H1 (cell line): ENCODE data around the gene FAM83C. TPM values are rescaled to one million over a fixed set of nuclear protein-coding genes. Genes with fewer than 3 reads are reported as not detected.

Source experiments
- CTCF ChIA-PET: fragments of 300-600 bp; sonication (Branson Sonifier 250); formaldehyde crosslinking; loops from one replicate; lab custom pipeline; 2021; ENCODE audit not compliant: partially characterized antibody; lab: Charles Lee
- POLR2A ChIA-PET: fragments of 300-600 bp; sonication (Branson Sonifier 250); formaldehyde crosslinking; loops from one replicate; lab custom pipeline; 2021; ENCODE audit warnings: inconsistent platforms; ENCODE audit not compliant: partially characterized antibody; lab: Charles Lee
- DNase-seq, 2 experiments: peaks; one replicate each; pipeline versions ENCODE4 v3.0.0 to v3.0.0-alpha.2; 2010 to 2022; ENCODE audit warnings: low spot score in 2 of 2, low read depth in 1 of 2, mixed read lengths in 1 of 2
- FAIRE-seq: peaks from 2 replicates; lab custom pipeline; 2011; peaks lifted over from hg19 to GRCh38; lab: Jason Lieb, UNC
- H2AFZ ChIP-seq: 2 replicates; pipeline ENCODE4 v1.8.1; 2012; ENCODE audit warnings: low read length, inconsistent platforms
- H2AK5ac ChIP-seq: 2 replicates; pipeline ENCODE4 v1.6.1; 2013; ENCODE audit warnings: low read depth, low read length
- H2BK120ac ChIP-seq: replicated peaks from 2 replicates; pipeline ENCODE3; 2013; ENCODE audit warnings: low read depth, low read length, inconsistent platforms
- H2BK12ac ChIP-seq: 2 replicates; pipeline ENCODE4 v1.6.1; 2013; ENCODE audit warnings: low read depth, low read length
- H2BK15ac ChIP-seq: 2 replicates; pipeline ENCODE4 v1.6.1; 2013; ENCODE audit warnings: low read length
- H2BK20ac ChIP-seq: 2 replicates; pipeline ENCODE4 v1.6.1; 2013; ENCODE audit warnings: low read length
- H2BK5ac ChIP-seq: 2 replicates; pipeline ENCODE4 v1.6.1; 2013; ENCODE audit warnings: low read depth, low read length
- H3K14ac ChIP-seq: 2 replicates; pipeline ENCODE4 v1.6.1; 2013; ENCODE audit warnings: inconsistent platforms; ENCODE audit not compliant: insufficient read length
- H3K18ac ChIP-seq: 2 replicates; pipeline ENCODE4 v1.6.1; 2013; ENCODE audit warnings: low read length; ENCODE audit errors: extremely low read depth
- H3K23ac ChIP-seq: 2 replicates; pipeline ENCODE4 v1.6.1; 2013; ENCODE audit warnings: inconsistent platforms; ENCODE audit not compliant: insufficient read length
- H3K23me2 ChIP-seq: 2 replicates; pipeline ENCODE4 v1.6.1; 2013; ENCODE audit warnings: low read depth, low read length
- H3K27ac ChIP-seq: 2 replicates; pipeline ENCODE4 v1.6.1; 2011; ENCODE audit warnings: low read depth, low read length, inconsistent platforms
- H3K27me3 ChIP-seq, 4 experiments: replicated peaks in 1 of 4; 1 replicate in 1 of 4; 2 replicates in 3 of 4; pipeline versions ENCODE4 v1.6.1 to v1.8.1; 2011 to 2013; ENCODE audit warnings: low read length in 3 of 4, mild to moderate bottlenecking in 3 of 4, inconsistent platforms in 2 of 4, mixed read lengths in 2 of 4, moderate library complexity in 1 of 4; ENCODE audit not compliant: control insufficient read depth in 3 of 4, insufficient read depth in 3 of 4; ENCODE audit errors: extremely low read depth in 1 of 4
- H3K36me3 ChIP-seq, 4 experiments: 2 replicates each; pipeline versions ENCODE4 v1.6.1 to v1.8.1; 2011 to 2013; ENCODE audit warnings: mild to moderate bottlenecking in 4 of 4, low read length in 3 of 4, moderate library complexity in 2 of 4, control low read depth in 1 of 4, inconsistent platforms in 1 of 4; ENCODE audit not compliant: insufficient read depth in 4 of 4, control insufficient read depth in 2 of 4
- H3K4ac ChIP-seq: replicated peaks from 2 replicates; pipeline ENCODE3; 2013; ENCODE audit warnings: low read length, low read depth, mixed read lengths, inconsistent platforms; ENCODE audit not compliant: insufficient read length
- H3K4me1 ChIP-seq, 4 experiments: replicated peaks in 1 of 4; 1 replicate in 1 of 4; 2 replicates in 3 of 4; pipeline versions ENCODE4 v1.6.1 to v1.8.1; 2011 to 2013; ENCODE audit warnings: low read length in 3 of 4, inconsistent platforms in 2 of 4, mixed read lengths in 1 of 4; ENCODE audit not compliant: insufficient read depth in 4 of 4, control insufficient read depth in 3 of 4
- H3K4me2 ChIP-seq, 2 experiments: 2 replicates each; pipeline versions ENCODE4 v1.6.1 to v1.8.1; 2011 to 2013; ENCODE audit warnings: low read depth in 2 of 2, low read length in 2 of 2, control low read depth in 1 of 2, inconsistent platforms in 1 of 2, mild to moderate bottlenecking in 1 of 2; ENCODE audit not compliant: insufficient read depth in 1 of 2
- H3K4me3 ChIP-seq, 4 experiments: fragments of 200-600, 300-600 bp in 1 of 4; sonication (generic), shearing (Covaris generic), sonication (Bioruptor Twin) in 1 of 4; 2 replicates each; pipeline versions ENCODE4 v1.5.1 to v1.8.1; 2011 to 2016; ENCODE audit warnings: low read length in 4 of 4, low read depth in 3 of 4, control low read depth in 2 of 4, inconsistent platforms in 2 of 4, mild to moderate bottlenecking in 2 of 4, mixed read lengths in 1 of 4, moderate library complexity in 1 of 4; ENCODE audit not compliant: insufficient read depth in 2 of 4; ENCODE audit errors: extremely low read depth in 1 of 4
- H3K56ac ChIP-seq: replicated peaks from 2 replicates; pipeline ENCODE3; 2013; ENCODE audit warnings: low read depth, mild to moderate bottlenecking, mixed read lengths, low read length, inconsistent platforms; ENCODE audit not compliant: insufficient read length
- H3K79me1 ChIP-seq: 2 replicates; pipeline ENCODE4 v1.6.1; 2013; ENCODE audit warnings: low read depth, low read length, control low read depth
- H3K79me2 ChIP-seq, 2 experiments: 2 replicates each; pipeline versions ENCODE4 v1.6.1 to v1.8.1; 2012 to 2013; ENCODE audit warnings: low read length in 2 of 2, mild to moderate bottlenecking in 2 of 2, inconsistent platforms in 1 of 2; ENCODE audit not compliant: insufficient read depth in 2 of 2, control insufficient read depth in 1 of 2
- H3K9ac ChIP-seq, 4 experiments: replicated peaks in 1 of 4; 1 replicate in 1 of 4; 2 replicates in 3 of 4; pipeline versions ENCODE4 v1.6.1 to v1.8.1; 2011 to 2013; ENCODE audit warnings: low read depth in 3 of 4, low read length in 3 of 4, control low read depth in 2 of 4, mild to moderate bottlenecking in 2 of 4, moderate library complexity in 2 of 4, inconsistent platforms in 1 of 4; ENCODE audit errors: extremely low read depth in 1 of 4
- H3K9me3 ChIP-seq, 2 experiments: 2 replicates each; pipeline versions ENCODE4 v1.6.1 to v1.8.1; 2012 to 2013; ENCODE audit warnings: mild to moderate bottlenecking in 2 of 2, moderate library complexity in 2 of 2, control low read depth in 1 of 2, inconsistent platforms in 1 of 2, low read depth in 1 of 2, low read length in 1 of 2, mixed read lengths in 1 of 2; ENCODE audit not compliant: insufficient read depth in 2 of 2
- H4K20me1 ChIP-seq, 2 experiments: replicated peaks in 1 of 2; 2 replicates each; pipeline versions ENCODE3 to v1.8.1; 2011 to 2013; ENCODE audit warnings: inconsistent platforms in 2 of 2, low read length in 2 of 2, mild to moderate bottlenecking in 1 of 2; ENCODE audit not compliant: insufficient read depth in 2 of 2, control insufficient read depth in 1 of 2
- H4K5ac ChIP-seq: 2 replicates; pipeline ENCODE4 v1.6.1; 2013; ENCODE audit warnings: low read length, low read depth, mixed read lengths, inconsistent platforms; ENCODE audit not compliant: insufficient read length
- H4K8ac ChIP-seq: 2 replicates; pipeline ENCODE4 v1.8.0; 2013; ENCODE audit warnings: mild to moderate bottlenecking, moderate library complexity, low read length, inconsistent platforms; ENCODE audit not compliant: insufficient read depth; ENCODE audit errors: extremely low read depth
- H4K91ac ChIP-seq: replicated peaks from 2 replicates; pipeline ENCODE3; 2013; ENCODE audit warnings: low read length, mixed read lengths, inconsistent platforms; ENCODE audit not compliant: insufficient read length
- CHD2 ChIP-seq: IDR thresholded peaks from 2 replicates; pipeline ENCODE4 v1.6.1; 2012; ENCODE audit warnings: low read length, improper control_type of control experiment
- CREB1 ChIP-seq: IDR thresholded peaks from 2 replicates; pipeline ENCODE4 v1.6.1; 2012; ENCODE audit warnings: inconsistent platforms
- CTBP2 ChIP-seq: IDR thresholded peaks from 2 replicates; pipeline ENCODE4 v1.7.0; 2011; ENCODE audit warnings: borderline replicate concordance, mild to moderate bottlenecking, moderate library complexity, mixed read lengths, low read length; ENCODE audit not compliant: insufficient read depth, insufficient read length
- E2F6 ChIP-seq: IDR thresholded peaks from 2 replicates; pipeline ENCODE4 v1.6.1; 2012; ENCODE audit warnings: inconsistent platforms
- EZH2 ChIP-seq: fragments of 200-600 bp; sonication (generic); IDR thresholded peaks from 2 replicates; pipeline ENCODE4 v1.7.1; 2012; ENCODE audit warnings: low read depth, mild to moderate bottlenecking, moderate library complexity, low read length, inconsistent platforms; ENCODE audit not compliant: severe bottlenecking
- HDAC2 ChIP-seq, 2 experiments: fragments of 300-600 bp in 1 of 2; sonication (generic) in 1 of 2; IDR thresholded peaks; 2 replicates each; pipeline ENCODE4 v1.6.1; 2011 to 2012; ENCODE audit warnings: low read depth in 2 of 2, low read length in 2 of 2, mild to moderate bottlenecking in 2 of 2, moderate library complexity in 2 of 2, borderline replicate concordance in 1 of 2, inconsistent platforms in 1 of 2
- JUN ChIP-seq: IDR thresholded peaks from 2 replicates; pipeline ENCODE4 v1.6.1; 2011; ENCODE audit warnings: low read depth, mild to moderate bottlenecking, improper control_type of control experiment, low read length
- KDM1A ChIP-seq: fragments of 200-600, 300-600 bp; sonication (generic); IDR thresholded peaks from 2 replicates; pipeline ENCODE4 v1.7.1; 2016; ENCODE audit warnings: mild to moderate bottlenecking, low read length, borderline replicate concordance
- SIX5 ChIP-seq: IDR thresholded peaks from 2 replicates; pipeline ENCODE4 v1.6.1; 2011; ENCODE audit warnings: mild to moderate bottlenecking, low read depth, low read length
- SP1 ChIP-seq: IDR thresholded peaks from 2 replicates; pipeline ENCODE4 v1.6.1; 2011; ENCODE audit warnings: low read depth, low read length
- TCF12 ChIP-seq: IDR thresholded peaks from 2 replicates; pipeline ENCODE4 v1.6.1; 2011; ENCODE audit warnings: low read depth, mild to moderate bottlenecking, low read length
- polyA plus RNA-seq, 7 experiments: library from polyadenylated mRNA; depleted of rRNA in 3 of 7; stranded (reverse) in 5 of 7; unstranded in 2 of 7; fragments of >200 nt in 5 of 7; fragments of 200-250 nt in 2 of 7; gene quantifications; 1 replicate in 5 of 7; 2 replicates in 1 of 7; 4 replicates in 1 of 7; pipeline versions ENCODE4 v1.2.1 to v1.2.3, GENCODE V29; 2011 to 2013; ENCODE audit warnings: missing spikeins in 2 of 7, mixed read lengths in 2 of 7
- total RNA-seq: library from RNA; stranded (reverse); fragmentation: NEBNext Ultra II Directional; extraction: Animal tissue kit (Norgen Biotek cat#: 25700); gene quantifications from 2 replicates; pipeline ENCODE4 v1.2.1, GENCODE V29; 2021
- TF ChIP-seq, protein P1 (sequence below), 3 experiments: IDR thresholded peaks; 1 replicate in 2 of 3; 2 replicates in 1 of 3; pipeline versions ENCODE4 v1.5.1 to v1.6.1; 2011; ENCODE audit warnings: low read length in 3 of 3, mild to moderate bottlenecking in 3 of 3, inconsistent platforms in 2 of 3, low read depth in 1 of 3, moderate library complexity in 1 of 3; ENCODE audit not compliant: insufficient read depth in 1 of 3; ENCODE audit errors: control extremely low read depth in 1 of 3

Gene FAM83C
- total and polyA plus RNA-seq, 2 of the 8 experiments (the other 6 are each of a cell fraction or from before 2014, with no cell fraction given): not detected

DNA sequence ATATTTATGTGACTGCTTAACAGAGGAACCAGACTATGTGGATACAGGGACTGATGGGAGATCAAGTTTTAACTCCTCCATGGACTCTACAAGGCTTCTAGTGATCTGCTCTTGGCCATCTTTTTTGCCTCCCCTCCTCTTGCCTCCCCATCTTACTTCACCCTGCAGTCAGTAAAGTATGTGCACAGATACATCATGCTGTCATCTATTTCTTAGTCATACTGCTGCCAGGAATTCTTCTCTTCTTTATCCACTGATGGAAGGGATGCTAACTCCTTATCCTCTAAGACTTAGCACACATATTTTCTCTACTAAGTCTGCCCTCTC lies 27.6 kb upstream of the FAM83C start:
- H3K27ac ChIP-seq: no peak overlapping the region
- H4K91ac ChIP-seq: no peak overlapping the region
- no peak overlapping the region for H4K8ac ChIP-seq
- H2AFZ ChIP-seq: no peak overlapping the region
- no peak for DNase-seq
- H3K4ac ChIP-seq: no peak overlapping the region
- H3K9me3 ChIP-seq: no peaks in the 10 kb centered on the region
- H3K9ac ChIP-seq: no peak overlapping the region
- H2BK120ac ChIP-seq: no peak overlapping the region
- H3K4me3 ChIP-seq: no peak overlapping the region
- H3K79me2 ChIP-seq: no peaks in the 10 kb centered on the region
- no peak overlapping the region for H3K18ac ChIP-seq
- no peak overlapping the region for H3K56ac ChIP-seq
- no peak overlapping the region for H3K4me2 ChIP-seq
- ChIA-PET POLR2A (interaction anchor here (1.2 kb wide), 1 partner anchor 35 kb away, joined by 3 read pairs; the partner anchor contains the start of gene EIF6), CTCF (interaction anchor here (0.6 to 7.3 kb wide), 5 partner anchors 10 to 113 kb away, joined by 3 to 106 read pairs (median 4); no protein-coding TSS in a partner anchor)
- H3K23me2 ChIP-seq: no peaks in the 10 kb centered on the region
- H3K4me1 ChIP-seq: peaks cover 3 to 9% (median 3%) of the 10 kb centered on the region in 4 experiments; a peak in 6 of 7 replicates
- H2BK15ac ChIP-seq: no peak overlapping the region
- H2BK12ac ChIP-seq: no peak overlapping the region
- no peak overlapping the region for H2AK5ac ChIP-seq
- no peaks in the 10 kb centered on the region; a peak in 2 of 7 replicates for H3K27me3 ChIP-seq
- H3K79me1 ChIP-seq: no peaks in the 10 kb centered on the region; the same call in 1 of the 2 replicates
- H4K5ac ChIP-seq: no peak overlapping the region
- peaks cover 1% of the 10 kb centered on the region in 2 experiments for H4K20me1 ChIP-seq
- H3K14ac ChIP-seq: no peak overlapping the region
- no peak for FAIRE-seq
- no peak overlapping the region for H2BK20ac ChIP-seq
- no peaks in the 10 kb centered on the region for H3K36me3 ChIP-seq
- H3K23ac ChIP-seq: no peak overlapping the region
- no peak overlapping the region for H2BK5ac ChIP-seq
- TF ChIP-seq TCF12 (no peak), SIX5 (no peak), CTBP2 (no peak), SP1 (no peak), JUN (no peak), CREB1 (no peak), E2F6 (no peak), HDAC2 (IDR thresholded peaks at IDR 0.05; ENCODE audit: borderline replicate concordance in 1 of 2, low read depth in 2 of 2, low read length in 2 of 2) (no peak), EZH2 (no peak), KDM1A (no peak), CHD2 (no peak)
- TF ChIP-seq, protein P1, sequence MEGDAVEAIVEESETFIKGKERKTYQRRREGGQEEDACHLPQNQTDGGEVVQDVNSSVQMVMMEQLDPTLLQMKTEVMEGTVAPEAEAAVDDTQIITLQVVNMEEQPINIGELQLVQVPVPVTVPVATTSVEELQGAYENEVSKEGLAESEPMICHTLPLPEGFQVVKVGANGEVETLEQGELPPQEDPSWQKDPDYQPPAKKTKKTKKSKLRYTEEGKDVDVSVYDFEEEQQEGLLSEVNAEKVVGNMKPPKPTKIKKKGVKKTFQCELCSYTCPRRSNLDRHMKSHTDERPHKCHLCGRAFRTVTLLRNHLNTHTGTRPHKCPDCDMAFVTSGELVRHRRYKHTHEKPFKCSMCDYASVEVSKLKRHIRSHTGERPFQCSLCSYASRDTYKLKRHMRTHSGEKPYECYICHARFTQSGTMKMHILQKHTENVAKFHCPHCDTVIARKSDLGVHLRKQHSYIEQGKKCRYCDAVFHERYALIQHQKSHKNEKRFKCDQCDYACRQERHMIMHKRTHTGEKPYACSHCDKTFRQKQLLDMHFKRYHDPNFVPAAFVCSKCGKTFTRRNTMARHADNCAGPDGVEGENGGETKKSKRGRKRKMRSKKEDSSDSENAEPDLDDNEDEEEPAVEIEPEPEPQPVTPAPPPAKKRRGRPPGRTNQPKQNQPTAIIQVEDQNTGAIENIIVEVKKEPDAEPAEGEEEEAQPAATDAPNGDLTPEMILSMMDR (IDR thresholded peaks at IDR 0.05; ENCODE audit: control extremely low read depth in 1 of 3, insufficient read depth in 1 of 3, low read depth in 1 of 3, low read length in 3 of 3): no peak
